ENCODE data around the gene TMEM168. TPM values are rescaled to one million over a fixed set of nuclear protein-coding genes. Genes with fewer than 3 reads are reported as not detected.

TMEM168 gene
- total and polyA plus RNA-seq, 2 of the 13 experiments (the other 11 are each of a cell fraction or from before 2014, with no cell fraction given), result 8.7 to 15.7 TPM

- FAIRE-seq (no peak), DNase-seq (ENCODE audit: low spot score) (no peak), ATAC-seq (no peak)
- H3K9me3 ChIP-seq (ENCODE audit: low read length), result no peaks in the 10 kb centered on the region
- H3K79me2 ChIP-seq (ENCODE audit: insufficient read depth, low read length), result no peaks in the 10 kb centered on the region
- CTCF ChIA-PET (ENCODE audit: low intra/inter-chr PET ratio, low total read pairs), result no interaction called here
- POLR2A ChIA-PET, result no interaction called here
- no peak overlapping the region for H3K9ac ChIP-seq (ENCODE audit: insufficient read depth, low read depth, low read length)
- no peaks in the 10 kb centered on the region for H3K4me1 ChIP-seq (ENCODE audit: insufficient read depth, low read length)
- TF ChIP-seq KLF13 (CRISPR knock-in tag; IDR thresholded peaks at IDR 0.05) (no peak), FOXA1 (IDR thresholded peaks at IDR 0.05) (no peak), FOXA1 (CRISPR knock-in tag; IDR thresholded peaks at IDR 0.05) (no peak), KDM2A (CRISPR knock-in tag; IDR thresholded peaks at IDR 0.05; ENCODE audit: borderline replicate concordance, low read depth) (no peak), MED1 (CRISPR knock-in tag; IDR thresholded peaks at IDR 0.05) (no peak)
- TF ChIP-seq, protein P1, sequence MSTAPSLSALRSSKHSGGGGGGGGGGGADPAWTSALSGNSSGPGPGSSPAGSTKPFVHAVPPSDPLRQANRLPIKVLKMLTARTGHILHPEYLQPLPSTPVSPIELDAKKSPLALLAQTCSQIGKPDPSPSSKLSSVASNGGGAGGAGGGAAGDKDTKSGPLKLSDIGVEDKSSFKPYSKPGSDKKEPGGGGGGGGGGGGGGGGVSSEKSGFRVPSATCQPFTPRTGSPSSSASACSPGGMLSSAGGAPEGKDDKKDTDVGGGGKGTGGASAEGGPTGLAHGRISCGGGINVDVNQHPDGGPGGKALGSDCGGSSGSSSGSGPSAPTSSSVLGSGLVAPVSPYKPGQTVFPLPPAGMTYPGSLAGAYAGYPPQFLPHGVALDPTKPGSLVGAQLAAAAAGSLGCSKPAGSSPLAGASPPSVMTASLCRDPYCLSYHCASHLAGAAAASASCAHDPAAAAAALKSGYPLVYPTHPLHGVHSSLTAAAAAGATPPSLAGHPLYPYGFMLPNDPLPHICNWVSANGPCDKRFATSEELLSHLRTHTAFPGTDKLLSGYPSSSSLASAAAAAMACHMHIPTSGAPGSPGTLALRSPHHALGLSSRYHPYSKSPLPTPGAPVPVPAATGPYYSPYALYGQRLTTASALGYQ (CRISPR knock-in tag; IDR thresholded peaks at IDR 0.05), result no peak
- no peaks in the 10 kb centered on the region for H3K27me3 ChIP-seq (ENCODE audit: control insufficient read depth in 1 of 2, insufficient read depth in 2 of 2, low read length in 2 of 2)
- no peak overlapping the region for H3K4me2 ChIP-seq (ENCODE audit: low read depth, low read length)
- no peaks in the 10 kb centered on the region for H4K20me1 ChIP-seq (ENCODE audit: insufficient read depth, low read length)
- intact Hi-C loops (cut with micrococcal nuclease; ENCODE audit: unreplicated experiment), result no loop called here
- in situ Hi-C loops (cut with HindIII; ENCODE audit: extremely low pct_ligation_motif_present, low pct_unique_long_range_greater_than_20kb), result no loop called here
- H3K27ac ChIP-seq (ENCODE audit: extremely low read length, insufficient read depth, low read length), result no peak overlapping the region
- H2AFZ ChIP-seq (ENCODE audit: low read length), result no peak overlapping the region
- 98% methylated on average over 3 of the region's 3 CpGs for WGBS (ENCODE audit: low lambda C conversion rate)
- no TSS peak for BruUV-seq (replicated peaks)
- no peak overlapping the region for H3K4me3 ChIP-seq (replicated peaks in 1 of 3; ENCODE audit: insufficient read depth in 1 of 3, low read depth in 2 of 3, low read length in 3 of 3)
- H3K36me3 ChIP-seq (replicated peaks in 1 of 2; ENCODE audit: control insufficient read depth in 1 of 2, insufficient read depth in 2 of 2, low read length in 2 of 2), result no peaks in the 10 kb centered on the region; a peak in 1 of 5 replicates
Observed at GRCh38 chr7:112819536-112819935, 29.3 kb upstream of the TMEM168 start.

- H3K36me3 ChIP-seq (replicated peaks in 1 of 2; ENCODE audit: control insufficient read depth in 1 of 2, insufficient read depth in 2 of 2, low read length in 2 of 2), result no peaks in the 10 kb centered on the region
- 8% methylated on average over 4 of the region's 4 CpGs for WGBS (ENCODE audit: low lambda C conversion rate)
- H3K4me2 ChIP-seq (ENCODE audit: low read depth, low read length), result no peak overlapping the region
- POLR2A ChIA-PET, result no interaction called here
- no peaks in the 10 kb centered on the region for H3K4me1 ChIP-seq (ENCODE audit: insufficient read depth, low read length)
- no peaks in the 10 kb centered on the region for H3K79me2 ChIP-seq (ENCODE audit: insufficient read depth, low read length)
- DNase-seq (ENCODE audit: low spot score), result no peak
- H2AFZ ChIP-seq (ENCODE audit: low read length), result no peak overlapping the region
- H3K27ac ChIP-seq (ENCODE audit: extremely low read length, insufficient read depth, low read length), result no peak overlapping the region
- H4K20me1 ChIP-seq (ENCODE audit: insufficient read depth, low read length), result no peaks in the 10 kb centered on the region
- H3K9me3 ChIP-seq (ENCODE audit: low read length), result no peaks in the 10 kb centered on the region
- FAIRE-seq, result no peak
- intact Hi-C loops (cut with micrococcal nuclease; ENCODE audit: unreplicated experiment) (no loop called here), in situ Hi-C loops (cut with HindIII; ENCODE audit: extremely low pct_ligation_motif_present, low pct_unique_long_range_greater_than_20kb) (no loop called here)
- CTCF ChIA-PET (ENCODE audit: low intra/inter-chr PET ratio, low total read pairs), result no interaction called here
- H3K4me3 ChIP-seq (replicated peaks in 1 of 3; ENCODE audit: insufficient read depth in 1 of 3, low read depth in 2 of 3, low read length in 3 of 3), result no peak overlapping the region
- H3K27me3 ChIP-seq (ENCODE audit: control insufficient read depth in 1 of 2, insufficient read depth in 2 of 2, low read length in 2 of 2), result no peaks in the 10 kb centered on the region
- H3K9ac ChIP-seq (ENCODE audit: insufficient read depth, low read depth, low read length), result no peak overlapping the region
- no TSS peak for BruUV-seq (replicated peaks)
- no peak for ATAC-seq
- TF ChIP-seq HHEX (CRISPR knock-in tag; IDR thresholded peaks at IDR 0.05) (no peak), PRMT3 (CRISPR knock-in tag; IDR thresholded peaks at IDR 0.05; ENCODE audit: borderline replicate concordance, low read depth) (no peak), ZNF205 (CRISPR knock-in tag; IDR thresholded peaks at IDR 0.05) (no peak), KLF6 (CRISPR knock-in tag; IDR thresholded peaks at IDR 0.05) (no peak), NFE2L1 (CRISPR knock-in tag; IDR thresholded peaks at IDR 0.05; ENCODE audit: borderline replicate concordance) (no peak), ISL2 (CRISPR knock-in tag; IDR thresholded peaks at IDR 0.05) (no peak), MIER2 (CRISPR knock-in tag; IDR thresholded peaks at IDR 0.05) (no peak), THAP9 (CRISPR knock-in tag; IDR thresholded peaks at IDR 0.05; ENCODE audit: borderline replicate concordance) (no peak), ZFAT (CRISPR knock-in tag; conservative IDR thresholded peaks at IDR 0.05) (no peak)
Observed at GRCh38 chr7:112806156-112806555, 16.0 kb upstream of the TMEM168 start.
